ENCODE measurements around the gene TRMT10B. TPM values are rescaled to one million over a fixed set of nuclear protein-coding genes. Genes with fewer than 3 reads are reported as not detected.

Gene TRMT10B
- total RNA-seq, 2 experiments from 2014 or later = 12.3 to 15.6 TPM

GRCh38 chr9:37732086-37732741, 21.4 kb upstream of the TRMT10B start:
- Mint-ChIP-seq H3K27ac (no peak overlapping the region), H3K9me3 (ENCODE audit: low read depth) (no peaks in the 10 kb centered on the region), H3K36me3 (ENCODE audit: low read depth) (no peaks in the 10 kb centered on the region), H3K4me3 (no peak overlapping the region), H3K27me3 (peaks cover 9% of the 10 kb centered on the region), H3K4me1 (no peaks in the 10 kb centered on the region)
- ATAC-seq (no peak), DNase-seq (no peak)
- CTCF ChIA-PET = interaction anchor here (0.6 to 1.3 kb wide), 2 partner anchors 11 to 16 kb away, joined by 3 read pairs; no protein-coding TSS in a partner anchor
- POLR2A ChIA-PET = no interaction called here
- intact Hi-C loops (cut with DNase I, micrococcal nuclease) = no loop called here

GRCh38 chr9:37732952-37733351, 20.7 kb upstream of the TRMT10B start:
- intact Hi-C loops (cut with DNase I, micrococcal nuclease) = no loop called here
- Mint-ChIP-seq H3K9me3 (ENCODE audit: low read depth) (no peaks in the 10 kb centered on the region), H3K27ac (no peak overlapping the region), H3K4me3 (no peak overlapping the region), H3K4me1 (no peaks in the 10 kb centered on the region), H3K36me3 (ENCODE audit: low read depth) (no peaks in the 10 kb centered on the region), H3K27me3 (peaks cover 9% of the 10 kb centered on the region)
- ChIA-PET POLR2A (no interaction called here), CTCF (interaction anchor here (1.3 kb wide), 1 partner anchor 15 kb away, joined by 3 read pairs; no protein-coding TSS in a partner anchor)
- ATAC-seq (no peak), DNase-seq (no peak)

GRCh38 chr9:37739222-37739621, 14.4 kb upstream of the TRMT10B start:
- intact Hi-C loops (cut with DNase I, micrococcal nuclease) = no loop called here
- no peak for ATAC-seq
- Mint-ChIP-seq H3K36me3 (ENCODE audit: low read depth) (no peaks in the 10 kb centered on the region), H3K4me3 (no peak overlapping the region), H3K4me1 (no peaks in the 10 kb centered on the region), H3K27ac (no peak overlapping the region), H3K27me3 (peaks cover 4% of the 10 kb centered on the region), H3K9me3 (ENCODE audit: low read depth) (no peaks in the 10 kb centered on the region)
- CTCF ChIA-PET = interaction anchor here (0.8 kb wide), 1 partner anchor 73 kb away, joined by 3 read pairs; no protein-coding TSS in a partner anchor
- POLR2A ChIA-PET = no interaction called here
- no peak for DNase-seq

GRCh38 chr9:37740128-37740527, 13.5 kb upstream of the TRMT10B start:
- Mint-ChIP-seq H3K27me3 (peaks cover 4% of the 10 kb centered on the region), H3K27ac (no peak overlapping the region), H3K4me3 (no peak overlapping the region), H3K4me1 (no peaks in the 10 kb centered on the region), H3K36me3 (ENCODE audit: low read depth) (no peaks in the 10 kb centered on the region), H3K9me3 (ENCODE audit: low read depth) (no peaks in the 10 kb centered on the region)
- ATAC-seq (no peak), DNase-seq (no peak)
- intact Hi-C loops (cut with DNase I, micrococcal nuclease) = no loop called here
- ChIA-PET CTCF (no interaction called here), POLR2A (no interaction called here)

GRCh38 chr9:37740631-37741328, 12.8 kb upstream of the TRMT10B start:
- ATAC-seq (no peak), DNase-seq (no peak)
- CTCF ChIA-PET = no interaction called here
- POLR2A ChIA-PET = no interaction called here
- H3K4me1 Mint-ChIP-seq = no peaks in the 10 kb centered on the region
- intact Hi-C loops (cut with DNase I, micrococcal nuclease) = no loop called here
- no peaks in the 10 kb centered on the region for H3K9me3 Mint-ChIP-seq (ENCODE audit: low read depth)
- H3K27me3 Mint-ChIP-seq = peaks cover 2% of the 10 kb centered on the region
- no peak overlapping the region for H3K27ac Mint-ChIP-seq
- no peaks in the 10 kb centered on the region for H3K36me3 Mint-ChIP-seq (ENCODE audit: low read depth)
- H3K4me3 Mint-ChIP-seq = no peak overlapping the region

- ATAC-seq (no peak), DNase-seq (no peak)
- no peaks in the 10 kb centered on the region for H3K9me3 Mint-ChIP-seq (ENCODE audit: low read depth)
- CTCF ChIA-PET = interaction anchor here (0.6 to 1.8 kb wide), 2 partner anchors 83 to 104 kb away, joined by 3 to 4 read pairs; no protein-coding TSS in a partner anchor
- intact Hi-C loops (cut with DNase I, micrococcal nuclease) = loop anchor here in 1 of 2 experiments (2.0 to 5.0 kb wide), 4 partner anchors 96 to 415 kb away; no protein-coding TSS in a partner anchor
- no peak overlapping the region for H3K4me3 Mint-ChIP-seq
- no peak overlapping the region for H3K27ac Mint-ChIP-seq
- H3K36me3 Mint-ChIP-seq (ENCODE audit: low read depth) = no peaks in the 10 kb centered on the region
- no peaks in the 10 kb centered on the region for H3K4me1 Mint-ChIP-seq
- H3K27me3 Mint-ChIP-seq = no peaks in the 10 kb centered on the region
- POLR2A ChIA-PET = no interaction called here
Measured at GRCh38 chr9:37745970-37746369, 7.6 kb upstream of the TRMT10B start.

- Mint-ChIP-seq H3K36me3 (ENCODE audit: low read depth) (no peaks in the 10 kb centered on the region), H3K4me3 (no peak overlapping the region), H3K9me3 (ENCODE audit: low read depth) (no peaks in the 10 kb centered on the region), H3K4me1 (no peaks in the 10 kb centered on the region), H3K27ac (no peak overlapping the region), H3K27me3 (no peaks in the 10 kb centered on the region)
- ChIA-PET POLR2A (no interaction called here), CTCF (interaction anchor here (0.6 to 1.8 kb wide), 2 partner anchors 84 to 103 kb away, joined by 3 to 4 read pairs; no protein-coding TSS in a partner anchor)
- DNase-seq (no peak), ATAC-seq (no peak)
- intact Hi-C loops (cut with DNase I, micrococcal nuclease) = loop anchor here in 1 of 2 experiments (2.0 to 5.0 kb wide), 4 partner anchors 96 to 414 kb away; no protein-coding TSS in a partner anchor
Measured at GRCh38 chr9:37746448-37747270, 6.9 kb upstream of the TRMT10B start.

GRCh38 chr9:37747271-37747753, 6.3 kb upstream of the TRMT10B start:
- no peaks in the 10 kb centered on the region for H3K36me3 Mint-ChIP-seq (ENCODE audit: low read depth)
- no peaks in the 10 kb centered on the region for H3K27me3 Mint-ChIP-seq
- intact Hi-C loops (cut with DNase I, micrococcal nuclease) = loop anchor here in 1 of 2 experiments (2.0 to 5.0 kb wide), 4 partner anchors 95 to 413 kb away; no protein-coding TSS in a partner anchor
- no peak overlapping the region for H3K27ac Mint-ChIP-seq
- no peaks in the 10 kb centered on the region for H3K9me3 Mint-ChIP-seq (ENCODE audit: low read depth)
- ATAC-seq (peak; percentile 98), DNase-seq (peak; percentile 78)
- POLR2A ChIA-PET = no interaction called here
- CTCF ChIA-PET = interaction anchor here (0.8 to 1.1 kb wide), 2 partner anchors 10 to 81 kb away, joined by 3 read pairs; no protein-coding TSS in a partner anchor
- no peaks in the 10 kb centered on the region for H3K4me1 Mint-ChIP-seq
- no peak overlapping the region for H3K4me3 Mint-ChIP-seq

- ChIA-PET CTCF (interaction anchor here (0.9 to 1.5 kb wide), 3 partner anchors 52 to 322 kb away, joined by 3 to 5 read pairs (median 4); partner anchors contain the start of gene DCAF10), POLR2A (interaction anchor here (0.6 kb wide), 1 partner anchor 253 kb away, joined by 3 read pairs; no protein-coding TSS in a partner anchor)
- Mint-ChIP-seq H3K4me3 (no peak overlapping the region), H3K9me3 (ENCODE audit: low read depth) (peaks cover 1% of the 10 kb centered on the region), H3K27ac (no peak overlapping the region), H3K4me1 (peaks cover 10% of the 10 kb centered on the region), H3K27me3 (no peaks in the 10 kb centered on the region), H3K36me3 (ENCODE audit: low read depth) (peaks cover 2% of the 10 kb centered on the region)
- intact Hi-C loops (cut with DNase I, micrococcal nuclease) = loop anchor here in 1 of 2 experiments (5.0 kb wide), 2 partner anchors 93 to 108 kb away; no protein-coding TSS in a partner anchor
- no peak for ATAC-seq
- no peak for DNase-seq
Measured at GRCh38 chr9:37749129-37749528, 4.5 kb upstream of the TRMT10B start.

GRCh38 chr9:37751186-37751585, 2.4 kb upstream of the TRMT10B start:
- ChIA-PET CTCF (interaction anchor here (0.7 to 1.2 kb wide), 2 partner anchors 34 to 305 kb away, joined by 3 to 4 read pairs; no protein-coding TSS in a partner anchor), POLR2A (no interaction called here)
- DNase-seq = no peak
- Mint-ChIP-seq H3K4me1 (peaks cover 26% of the 10 kb centered on the region), H3K27ac (no peak overlapping the region), H3K9me3 (ENCODE audit: low read depth) (peaks cover 1% of the 10 kb centered on the region), H3K4me3 (no peak overlapping the region), H3K36me3 (ENCODE audit: low read depth) (peaks cover 9% of the 10 kb centered on the region), H3K27me3 (no peaks in the 10 kb centered on the region)
- intact Hi-C loops (cut with DNase I, micrococcal nuclease) = loop anchor here (5.0 to 10.0 kb wide), 5 partner anchors 51 to 611 kb away; partner anchors contain the start of genes DCAF10 (in 1 of the 2), POLR1E (in 1 of the 2), SLC25A51 (in 1 of the 2) and TOMM5 (in 1 of the 2)
- no peak for ATAC-seq

Measured in activated CD4-positive, alpha-beta T cell treated with anti-CD3 and anti-CD28 coated beads for 36 hours (primary cell).